GM18858 (cell line): ENCODE results near the gene ELOVL1.
"Not testable (repeated sequence)": the region's sequence is repeated elsewhere in the genome, so short reads cannot be mapped to it uniquely, and the experiment has no call there.

Source experiments
- ATAC-seq: cut with Tn5 transposase; IDR thresholded peaks from one replicate; pipeline ENCODE4 v1.9.1; 2021; ENCODE audit not compliant: unreplicated experiment

The ELOVL1 gene

DNA sequence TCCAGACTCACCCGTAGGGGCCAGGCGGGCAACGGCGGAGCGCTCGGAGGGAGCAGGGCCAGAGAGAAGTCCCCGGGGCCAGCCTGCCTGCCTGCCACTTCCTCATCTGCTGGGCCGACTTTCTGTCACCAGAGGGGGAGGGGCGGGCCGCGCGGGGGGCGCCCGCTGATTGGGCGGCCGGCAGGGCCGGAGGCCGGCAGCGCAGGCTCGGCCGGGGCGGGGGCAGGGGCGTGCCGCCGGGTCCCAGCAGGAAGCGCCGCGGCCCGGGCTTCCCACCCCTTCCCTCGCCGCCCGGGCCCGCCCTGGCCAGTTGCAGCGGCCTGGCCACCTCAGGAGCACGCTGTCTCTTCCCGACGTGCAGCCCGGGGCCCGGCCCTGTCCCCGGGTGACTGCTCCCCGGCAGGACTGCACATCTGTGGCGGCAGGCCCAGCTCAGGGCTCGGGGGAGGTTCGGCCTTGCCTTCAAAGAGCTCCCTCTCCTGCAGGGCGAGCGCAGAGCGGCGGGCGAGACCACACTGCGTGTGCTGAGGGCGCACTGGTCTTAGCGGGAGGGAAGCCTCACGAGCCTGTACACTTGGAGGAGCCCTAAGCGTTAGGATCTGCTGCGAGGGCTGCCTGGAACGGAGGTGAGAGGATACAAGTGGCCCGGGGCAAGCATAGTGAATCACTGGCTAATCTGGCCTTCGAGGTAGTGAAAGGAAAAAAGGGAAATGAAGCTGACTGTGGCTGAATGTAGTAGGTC, at the start of gene ELOVL1:
TSS of gene ELOVL1 (minus strand) at position 108 of the 742 bp plus-strand sequence. CDS start 2,402 bp downstream, outside the sequence.
- ATAC-seq, result peak; percentile 57

DNA sequence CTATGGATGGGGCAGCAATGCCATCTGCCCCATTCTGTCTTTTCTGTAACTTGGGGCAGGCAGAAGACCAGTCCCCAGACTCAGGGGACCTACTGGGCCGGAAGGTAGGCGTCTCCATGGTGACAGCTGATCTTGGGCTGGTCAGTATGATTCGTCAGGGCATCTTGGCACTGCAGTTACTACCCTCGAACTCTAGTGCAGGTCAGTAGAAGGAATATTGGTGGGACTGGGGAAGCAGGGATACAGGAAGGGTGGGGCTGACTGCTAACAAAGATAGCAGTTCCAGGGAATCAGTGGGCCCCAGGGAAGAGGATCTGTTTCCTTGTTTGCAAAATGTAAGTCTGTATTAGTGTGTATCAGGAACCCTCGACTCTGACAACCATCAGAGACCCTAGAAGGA, 48.1 kb upstream of the ELOVL1 start:
- ATAC-seq, result no peak

DNA sequence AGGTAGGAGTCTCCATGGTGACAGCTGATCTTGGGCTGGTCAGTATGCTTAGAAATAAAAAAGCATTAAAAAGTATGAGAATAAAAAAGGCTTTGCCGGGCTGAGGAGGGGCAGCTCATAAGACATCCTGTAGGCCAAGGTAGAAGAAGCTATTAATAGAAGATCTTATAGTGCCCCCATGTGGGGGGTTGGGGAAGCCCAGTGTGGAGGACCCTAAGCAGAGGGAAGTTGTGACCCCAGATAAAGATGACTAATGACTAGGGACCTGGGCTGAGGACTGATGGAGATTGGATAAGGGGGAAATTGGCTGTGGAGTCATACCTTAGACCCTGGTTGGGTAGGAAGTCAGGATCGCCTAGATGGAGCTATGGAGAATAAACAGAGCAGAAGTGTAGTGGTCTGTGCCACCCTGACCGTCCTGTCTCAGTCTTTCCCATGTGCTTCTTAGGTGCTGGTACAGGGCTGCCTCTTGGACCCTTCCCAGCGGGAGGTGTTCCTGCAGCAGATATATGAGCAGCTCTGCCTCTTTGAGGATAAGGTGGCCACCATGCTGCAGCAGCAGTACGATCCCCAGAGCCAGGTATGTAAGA, 46.9 kb upstream of the ELOVL1 start:
- no peak for ATAC-seq

DNA sequence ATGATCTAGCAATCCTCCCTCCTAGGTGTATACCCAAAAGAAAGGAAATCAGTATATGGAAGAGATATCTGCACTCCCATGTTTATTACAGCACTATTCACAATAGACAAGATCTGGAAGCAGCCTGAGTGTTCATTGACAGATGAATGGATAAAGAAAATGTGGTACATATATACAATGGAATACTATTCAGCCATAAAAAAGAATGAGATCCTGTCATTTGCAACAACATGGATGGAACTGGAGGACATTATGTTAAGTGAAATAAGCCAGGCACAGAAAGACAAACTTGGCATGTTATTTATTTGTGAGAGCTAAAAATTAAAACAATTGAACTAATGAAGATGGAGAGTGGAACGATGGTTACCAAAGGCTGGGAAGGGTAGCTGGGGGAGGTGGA, 45.6 kb upstream of the ELOVL1 start:
- not testable (repeated sequence) for ATAC-seq

DNA sequence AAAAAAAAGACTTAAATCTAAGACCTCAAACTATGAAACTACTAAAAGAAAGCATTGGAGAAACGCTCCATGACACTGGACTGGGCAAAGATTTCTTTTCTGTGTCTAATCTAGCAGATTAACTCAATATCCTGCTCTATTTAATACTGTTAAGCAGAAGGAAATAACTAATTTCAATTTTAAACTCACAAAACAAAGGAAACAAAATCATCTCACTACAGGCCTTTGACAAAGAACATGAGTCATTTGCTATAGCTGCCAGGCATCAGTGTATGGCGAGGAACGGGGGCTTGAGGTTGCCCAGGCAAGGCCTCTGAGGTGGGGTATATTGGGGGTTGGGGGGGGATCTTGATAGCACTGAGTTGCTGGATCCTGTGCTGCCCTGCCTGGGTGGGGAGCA, 42.8 kb upstream of the ELOVL1 start:
- ATAC-seq, result no peak

DNA sequence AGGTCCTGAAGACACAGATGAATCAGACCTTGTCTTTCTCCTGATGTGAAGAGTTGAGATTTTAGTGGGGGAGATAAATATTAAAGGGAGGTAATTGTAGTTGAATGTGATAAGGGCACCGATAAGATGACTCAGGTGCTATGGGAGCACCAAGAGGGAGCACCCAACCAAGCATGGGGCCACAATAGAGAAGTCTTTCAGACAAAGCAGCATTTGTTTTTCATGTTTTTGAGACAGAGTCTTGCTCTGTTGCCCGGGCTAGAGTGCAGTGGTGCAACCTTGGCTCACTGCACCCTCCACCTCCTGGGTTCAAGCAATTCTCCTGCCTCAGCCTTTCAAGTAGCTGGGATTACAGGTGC, 38.0 kb upstream of the ELOVL1 start:
- ATAC-seq, result no peak

DNA sequence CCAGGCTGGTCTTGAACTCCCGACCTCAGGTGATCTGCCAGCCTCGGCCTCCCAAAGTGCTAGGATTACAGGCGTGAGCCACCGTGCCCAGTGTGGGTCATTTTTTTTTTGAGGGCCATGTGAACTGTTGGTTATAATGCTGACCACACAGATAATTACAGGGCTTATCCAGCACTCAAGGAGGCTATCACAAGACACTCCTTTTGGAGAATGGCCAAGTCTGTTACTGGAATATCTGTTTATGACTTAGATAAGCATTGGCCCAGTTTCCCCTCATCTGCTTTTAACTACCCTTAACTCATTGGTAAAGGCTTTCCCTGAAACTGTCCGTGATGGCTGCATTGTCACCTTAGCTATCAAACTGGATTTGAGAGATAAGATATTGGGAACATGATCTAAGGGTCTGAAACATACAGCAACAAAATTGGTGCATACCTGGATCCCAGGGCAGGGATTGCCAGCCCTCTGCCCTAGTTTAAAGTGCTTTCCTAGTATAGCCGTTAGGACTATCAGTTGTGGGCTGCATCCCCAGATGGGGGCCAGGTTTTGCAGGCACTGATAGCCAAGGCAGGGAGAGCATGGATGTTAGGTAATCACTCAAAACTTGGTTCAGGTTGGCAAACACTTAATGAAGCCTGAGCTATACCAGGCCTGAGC, 37.5 kb upstream of the ELOVL1 start:
- no peak for ATAC-seq

DNA sequence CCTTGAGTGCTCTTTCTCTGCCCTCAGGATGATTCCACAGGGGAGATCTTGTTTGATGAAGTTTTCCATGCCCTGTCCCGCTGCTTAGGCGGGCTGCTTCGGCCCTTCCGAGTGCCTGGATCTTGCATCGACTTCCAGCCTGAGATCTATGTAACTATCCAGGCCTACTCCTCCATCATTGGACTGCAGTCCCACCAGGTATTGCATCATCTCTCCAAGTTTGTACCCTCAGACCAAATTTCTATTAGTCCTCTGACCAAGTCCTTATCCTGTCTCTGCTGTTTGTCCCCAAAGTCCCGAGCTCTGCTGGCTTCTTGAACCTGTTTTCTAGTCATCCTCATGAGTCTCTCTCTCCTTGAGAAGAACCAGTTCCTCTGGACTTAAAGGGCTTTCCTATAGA, 36.5 kb upstream of the ELOVL1 start:
- no peak for ATAC-seq

DNA sequence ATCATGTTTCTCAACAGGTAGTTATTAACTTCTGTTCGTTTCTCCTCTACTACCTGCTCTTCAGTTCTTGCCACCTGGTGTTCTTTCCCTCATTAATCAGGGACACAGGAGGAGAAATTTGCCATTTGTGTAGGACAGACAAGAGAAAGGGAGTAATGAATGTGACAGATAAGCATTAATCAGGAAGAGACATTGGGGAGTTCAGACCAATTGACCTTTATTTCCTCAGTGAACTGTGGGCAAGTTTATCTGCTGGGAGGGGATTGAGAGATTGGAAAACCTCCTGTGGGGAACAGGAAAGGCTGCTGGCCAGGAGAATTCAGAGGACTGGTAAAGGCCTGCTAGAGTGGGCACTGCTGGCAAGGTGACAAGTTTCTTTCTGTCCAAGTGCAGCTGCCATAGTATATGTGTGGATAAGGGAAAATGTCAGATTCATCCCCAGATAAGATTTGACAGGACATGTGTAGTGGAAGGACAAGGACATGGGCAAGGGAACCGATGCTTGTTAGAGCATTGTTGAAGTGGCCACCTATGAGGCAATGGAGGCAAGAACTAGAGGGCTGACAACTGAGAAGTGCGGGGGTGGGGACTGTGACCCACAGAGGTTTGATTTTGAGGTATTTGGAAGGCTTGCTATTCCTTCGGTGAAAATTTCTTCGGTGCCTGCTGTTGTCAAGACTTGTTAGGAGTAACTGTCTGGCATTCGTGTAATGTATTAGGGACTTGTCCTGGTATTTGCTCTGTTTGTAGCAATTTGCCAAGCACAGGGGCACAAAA, 34.5 kb upstream of the ELOVL1 start:
- ATAC-seq, result no peak

DNA sequence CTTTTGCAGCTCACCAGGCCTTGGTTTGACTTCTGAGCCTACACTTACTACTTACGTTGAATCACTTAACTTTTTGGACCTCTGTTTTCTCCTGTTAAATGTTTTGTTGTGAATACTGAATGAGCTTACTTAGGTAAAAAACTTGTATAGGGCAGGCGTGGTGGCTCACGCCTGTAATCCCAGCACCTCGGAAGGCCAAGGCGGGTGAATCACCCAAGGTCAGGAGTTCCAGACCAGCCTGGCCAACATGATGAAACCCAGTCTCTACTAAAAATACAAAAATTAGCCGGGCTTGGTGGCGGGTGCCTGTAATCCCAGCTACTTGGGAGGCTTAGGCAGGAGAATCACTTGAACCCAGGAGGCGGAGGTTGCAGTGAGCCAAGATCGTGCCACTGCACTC, 32.6 kb upstream of the ELOVL1 start:
- not testable (repeated sequence) for ATAC-seq

DNA sequence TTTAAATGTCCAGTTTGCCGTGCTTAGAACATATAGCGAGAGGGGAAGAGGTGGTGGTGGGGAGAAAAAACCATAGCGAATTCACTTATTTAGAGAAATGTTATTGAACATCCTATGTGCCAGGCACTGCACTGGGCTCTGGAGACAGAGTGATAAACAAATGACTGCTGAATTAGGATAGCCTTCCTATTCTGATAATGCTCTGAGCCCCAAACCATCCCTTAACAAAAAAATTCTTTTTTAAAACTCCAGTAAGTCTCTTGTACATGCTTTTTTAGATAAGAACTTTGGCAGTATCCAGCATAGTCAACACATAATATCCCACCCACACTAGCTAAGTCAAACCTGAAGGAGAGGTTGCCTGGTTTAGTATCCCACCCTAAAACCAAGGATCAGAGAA, 30.4 kb upstream of the ELOVL1 start:
- ATAC-seq, result no peak

DNA sequence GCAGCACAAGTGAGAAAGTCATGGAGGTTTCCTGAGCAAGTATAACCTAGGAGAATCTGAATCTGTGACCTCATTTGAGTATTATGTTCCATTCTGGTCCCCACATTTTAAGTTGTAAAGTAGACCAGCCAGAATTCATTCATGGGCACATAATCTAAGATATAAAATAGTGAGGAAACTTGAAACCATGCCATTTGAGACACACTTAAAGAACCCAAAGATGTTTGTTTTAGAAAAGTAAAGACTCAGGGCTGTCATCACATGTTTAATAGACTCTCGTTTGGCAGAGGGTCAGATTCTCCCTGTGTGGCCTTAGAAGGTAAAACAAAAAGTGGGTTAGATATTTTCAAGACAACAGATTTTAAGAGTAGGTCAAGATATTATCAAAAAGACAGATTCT, 28.2 kb upstream of the ELOVL1 start:
- ATAC-seq, result no peak

DNA sequence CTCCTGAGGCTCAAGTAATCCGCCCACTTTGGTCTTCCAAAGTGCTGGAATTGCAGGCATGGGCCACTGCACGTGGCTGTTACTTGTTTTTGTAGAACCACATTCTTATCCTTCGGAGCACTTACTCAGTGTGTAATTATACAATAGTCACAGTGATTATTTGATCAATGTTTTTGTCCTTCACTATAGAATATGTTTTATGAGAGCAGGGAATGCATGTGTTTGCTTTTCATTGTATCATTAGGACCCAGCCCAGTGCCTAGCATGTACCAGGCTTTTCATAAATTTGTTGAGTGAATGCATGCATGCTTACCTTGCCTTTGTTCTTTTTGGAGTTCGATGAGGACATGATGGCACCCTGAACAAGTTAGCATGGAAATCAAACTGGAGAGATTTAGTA, 27.7 kb upstream of the ELOVL1 start:
- no peak for ATAC-seq

DNA sequence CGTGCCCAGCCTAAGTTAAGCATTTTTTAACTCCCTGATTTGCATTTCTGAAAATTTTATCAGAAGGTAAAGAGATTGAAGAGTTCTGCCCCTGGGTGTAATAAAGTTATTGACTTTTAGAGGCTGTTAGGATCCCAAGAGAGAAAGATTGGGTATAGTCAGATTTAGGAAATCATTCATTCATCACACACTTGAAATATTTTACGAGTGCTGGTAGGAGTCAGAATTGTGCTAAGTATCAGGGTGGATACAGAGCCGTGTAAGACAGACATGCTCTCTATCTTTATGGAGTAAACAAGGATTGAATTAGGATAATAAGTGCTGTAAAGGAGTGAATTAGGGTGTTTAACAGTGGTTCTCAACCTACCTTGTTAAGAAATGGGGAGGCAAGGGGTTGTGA, 24.9 kb upstream of the ELOVL1 start:
- ATAC-seq, result no peak

DNA sequence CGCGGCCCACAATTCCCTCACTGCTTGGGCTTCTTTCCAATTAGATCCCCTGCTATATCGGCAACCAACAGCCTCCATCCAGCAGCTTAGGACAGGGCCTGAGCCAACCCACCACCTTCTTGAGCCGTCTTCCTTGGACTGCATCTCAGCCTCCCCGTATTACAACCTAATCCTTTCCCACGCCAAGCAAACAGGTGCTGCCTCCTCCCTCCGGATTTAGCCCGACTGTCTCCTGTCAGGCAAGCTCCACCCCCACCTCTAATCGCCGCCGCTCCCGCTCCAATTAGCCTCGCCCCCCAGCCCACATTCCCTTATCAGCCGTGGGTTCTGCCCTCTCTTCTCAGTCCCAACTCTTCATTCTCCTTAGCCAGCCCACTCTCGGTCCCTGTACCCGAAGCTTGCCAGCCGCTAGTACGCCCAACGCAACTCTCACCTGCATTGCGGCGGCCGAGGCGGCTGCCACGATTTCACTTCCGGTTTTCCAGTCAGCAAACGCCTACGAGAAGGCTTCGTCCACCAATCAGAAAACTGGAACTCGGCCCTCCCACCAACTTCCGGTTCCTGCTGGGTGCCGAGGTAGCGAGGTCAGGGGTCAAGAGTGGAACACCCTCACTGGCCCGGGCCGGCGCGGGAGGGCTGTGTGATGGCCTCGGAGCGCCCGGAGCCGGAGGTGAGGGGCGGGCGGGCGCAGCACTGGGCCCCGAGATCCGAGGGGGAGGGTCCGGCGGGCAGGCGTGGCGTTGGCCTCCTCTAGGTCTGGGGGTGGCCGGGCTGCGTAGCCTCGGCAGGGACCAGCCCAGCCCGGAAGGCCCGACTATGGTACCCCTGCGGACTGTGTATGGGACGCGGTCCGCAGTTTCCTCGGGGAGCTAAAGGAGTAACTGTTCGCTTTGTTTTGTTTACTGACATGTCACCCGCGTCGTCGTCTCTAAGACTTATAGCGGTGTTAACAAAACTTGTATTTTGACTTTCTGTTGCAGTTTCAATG, 21.8 kb upstream of the ELOVL1 start, which contains the start of the genes MED8 and SZT2:
TSS of gene MED8 (minus strand) at position 475 of the 988 bp plus-strand sequence. CDS start at position 439, 36 bp downstream.
TSS of gene SZT2 (plus strand) at position 574 of the 988 bp plus-strand sequence. CDS start at position 644, 70 bp downstream.
- ATAC-seq, result peak; percentile 69

DNA sequence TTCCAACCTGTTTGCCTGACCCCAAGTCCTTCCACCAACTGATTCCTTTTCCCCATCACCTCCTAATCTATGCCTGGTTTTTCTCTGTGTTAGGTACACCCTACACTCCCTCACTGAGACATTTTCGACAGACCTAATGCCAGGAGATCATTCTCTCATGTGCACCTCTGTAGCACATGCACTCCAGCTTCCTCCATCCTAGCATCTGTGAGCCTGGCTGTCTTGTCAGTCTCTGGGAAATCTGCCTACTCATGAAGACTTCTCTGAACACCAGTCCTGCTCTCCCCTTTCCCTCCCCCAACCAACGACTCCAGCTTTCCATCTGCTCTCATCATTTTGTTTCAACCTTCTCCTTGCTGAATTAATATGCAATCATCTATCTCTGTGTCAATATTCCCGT, 20.8 kb upstream of the ELOVL1 start:
- ATAC-seq, result no peak

DNA sequence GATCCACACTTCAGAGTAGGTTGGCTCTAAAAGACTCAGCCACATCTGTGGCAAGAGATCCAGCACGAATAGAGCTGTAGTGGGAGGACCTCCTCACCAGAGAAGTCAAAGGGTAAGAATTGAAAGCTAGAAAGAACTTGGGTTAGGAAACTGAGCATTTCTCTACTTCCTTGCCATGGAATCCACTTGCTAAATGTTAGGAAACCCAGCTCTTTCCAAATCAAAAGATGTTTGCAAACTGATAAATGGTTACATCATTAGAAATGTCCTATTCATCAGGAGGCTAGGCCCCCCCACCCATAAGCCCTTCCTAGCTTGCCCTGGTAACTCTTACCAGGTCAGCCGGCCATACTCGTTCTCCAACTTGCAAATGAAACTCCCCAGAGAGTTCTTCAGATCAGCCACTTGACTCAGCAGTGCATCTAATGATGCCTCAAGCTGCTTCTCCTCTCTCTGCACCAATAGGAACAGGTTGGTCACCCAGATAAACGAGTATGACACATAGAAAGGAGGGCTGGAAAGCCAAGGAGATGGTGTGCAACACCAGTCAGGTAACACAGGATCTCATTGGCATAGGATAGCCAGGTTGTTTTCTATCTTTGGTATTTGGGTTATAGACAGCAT, 20.3 kb upstream of the ELOVL1 start:
- ATAC-seq, result no peak

DNA sequence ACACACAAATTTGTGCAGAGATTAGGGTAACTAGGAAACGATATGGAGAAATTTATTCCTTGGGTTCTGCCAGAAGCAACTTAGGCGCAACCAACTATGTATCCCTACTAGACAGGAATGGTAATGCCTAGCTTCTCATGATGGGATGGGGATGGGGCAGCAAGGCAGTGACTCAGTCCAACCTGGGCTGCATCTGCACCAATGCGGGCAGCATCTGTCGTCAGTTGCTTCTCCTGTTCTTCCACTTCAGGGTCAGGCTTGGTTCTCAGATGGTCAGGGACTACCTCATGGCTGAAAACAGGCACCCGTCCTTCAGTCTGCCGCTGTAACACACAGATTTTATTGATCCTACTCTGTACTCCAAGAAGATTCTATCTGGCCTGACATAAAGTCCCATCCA, 18.9 kb upstream of the ELOVL1 start:
- no peak for ATAC-seq

DNA sequence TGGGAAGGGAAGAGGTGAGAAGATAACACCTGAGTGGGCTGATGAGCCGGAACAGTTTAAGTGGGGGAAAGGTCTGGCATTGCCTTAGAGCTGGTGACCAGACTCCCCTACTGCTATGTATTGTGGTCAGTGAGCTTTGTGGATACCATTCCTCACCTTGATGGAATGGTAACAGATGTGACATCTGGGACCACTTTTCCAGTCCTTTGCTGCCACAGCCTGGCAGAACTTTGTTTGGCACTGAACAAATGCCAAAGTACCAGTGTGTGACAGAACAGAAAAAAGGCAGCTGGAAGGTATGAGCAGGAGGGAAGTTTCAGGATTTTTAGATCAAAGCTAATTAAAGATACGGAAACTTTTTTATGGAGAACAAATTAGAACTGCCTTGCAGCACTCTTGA, 15.6 kb upstream of the ELOVL1 start:
- ATAC-seq, result no peak
